OCI-LY7 (cell line): ENCODE measurements around the gene SLC14A1. TPM values are rescaled to one million over a fixed set of nuclear protein-coding genes. Genes with fewer than 3 reads are reported as not detected.

Experiments used
- BruUV-seq: library from RNA; stranded (reverse); fragments of 400-500 nt; replicated peaks from 2 replicates; lab custom pipeline; 2021; lab: Mats Ljungman, UMichigan
- CTCF ChIA-PET: fragments of 300-600 bp; sonication (Branson Sonifier 250); formaldehyde crosslinking; loops from one replicate; lab custom pipeline; 2022; ENCODE audit warnings: antibody characterized with exemption; ENCODE audit not compliant: unreplicated experiment; lab: Charles Lee
- POLR2A ChIA-PET: fragments of 300-600 bp; sonication (Branson Sonifier 250); formaldehyde crosslinking; loops from one replicate; lab custom pipeline; 2022; ENCODE audit warnings: antibody characterized with exemption; lab: Charles Lee
- DNase-seq: peaks from one replicate; pipeline ENCODE4 v3.0.0-alpha.2; 2015; ENCODE audit warnings: low spot score
- H2AFZ ChIP-seq: fragments of 200-600 bp; sonication (generic), shearing (Covaris generic); 2 replicates; pipeline ENCODE4 v1.6.1; 2014; ENCODE audit warnings: mild to moderate bottlenecking, antibody characterized with exemption, low read length, moderate library complexity
- H3K27ac ChIP-seq: fragments of 200-600 bp; sonication (generic); 2 replicates; pipeline ENCODE4 v1.5.1; 2014; ENCODE audit warnings: mixed run types, low read depth, mild to moderate bottlenecking, moderate library complexity, low read length, inconsistent platforms; ENCODE audit not compliant: poor library complexity, severe bottlenecking
- H3K36me3 ChIP-seq: fragments of 200-600 bp; sonication (generic); 2 replicates; pipeline ENCODE4 v1.6.1; 2014; ENCODE audit warnings: mild to moderate bottlenecking, antibody characterized with exemption, low read length, moderate library complexity, mixed read lengths; ENCODE audit not compliant: insufficient read depth
- H3K4me1 ChIP-seq: fragments of 200-600 bp; sonication (generic); 2 replicates; pipeline ENCODE4 v1.5.1; 2014; ENCODE audit warnings: mild to moderate bottlenecking, low read length; ENCODE audit not compliant: insufficient read depth, poor library complexity, severe bottlenecking
- H3K4me2 ChIP-seq: fragments of 200-600 bp; sonication (generic); 2 replicates; pipeline ENCODE4 v1.6.1; 2014; ENCODE audit warnings: mild to moderate bottlenecking, low read length
- H3K4me3 ChIP-seq: fragments of 200-600 bp; sonication (generic); 2 replicates; pipeline ENCODE4 v1.5.1; 2014; ENCODE audit warnings: mild to moderate bottlenecking, low read depth, low read length; ENCODE audit not compliant: poor library complexity, severe bottlenecking
- H3K79me2 ChIP-seq: fragments of 200-600 bp; sonication (generic); 2 replicates; pipeline ENCODE4 v1.6.1; 2016; ENCODE audit warnings: low read depth, mild to moderate bottlenecking, low read length, moderate library complexity, mixed read lengths; ENCODE audit not compliant: insufficient read depth
- H3K9me2 ChIP-seq: fragments of 200-600 bp; sonication (generic); 2 replicates; pipeline ENCODE4 v1.6.1; 2016; ENCODE audit warnings: mild to moderate bottlenecking, low read length, mixed read lengths; ENCODE audit not compliant: insufficient read depth
- H3K9me3 ChIP-seq: fragments of 200-600 bp; sonication (generic); 2 replicates; pipeline ENCODE4 v1.6.1; 2014; ENCODE audit warnings: mild to moderate bottlenecking, mixed run types, low read length, mixed read lengths
- H4K20me1 ChIP-seq: fragments of 200-600 bp; sonication (generic); 2 replicates; pipeline ENCODE4 v1.6.1; 2014; ENCODE audit warnings: mild to moderate bottlenecking, antibody characterized with exemption, low read length, moderate library complexity, mixed read lengths; ENCODE audit not compliant: insufficient read depth
- EZH2phosphoT487 ChIP-seq: fragments of 200-600 bp; sonication (generic); IDR thresholded peaks from 2 replicates; pipeline ENCODE4 v1.6.1; 2018; ENCODE audit warnings: low read depth, borderline replicate concordance, mild to moderate bottlenecking, mixed run types, antibody characterized with exemption, low read length, moderate library complexity, mixed read lengths
- intact Hi-C: fragments of 100-400 bp; cut with micrococcal nuclease; formaldehyde crosslinking; loops from one replicate; pipeline ENCODE4 v1.10.0; 2022; ENCODE audit not compliant: unreplicated experiment
- total RNA-seq, 2 experiments: library from RNA; depleted of rRNA in 1 of 2; stranded (reverse); fragments of >200 nt in 1 of 2; shearing (Covaris generic) in 1 of 2; gene quantifications; 2 replicates each; pipeline ENCODE4 v1.2.3, GENCODE V29; 2014 to 2022
- TF ChIP-seq, protein P1 (sequence below): fragments of 200-600 bp; sonication (generic); conservative IDR thresholded peaks from 2 replicates; pipeline ENCODE4 v1.5.1; 2014; ENCODE audit warnings: mild to moderate bottlenecking, antibody characterized with exemption, low read length, moderate library complexity, mixed read lengths

Gene SLC14A1
- total RNA-seq, 2 experiments from 2014 or later: 0.06 TPM; not detected in 1

DNA sequence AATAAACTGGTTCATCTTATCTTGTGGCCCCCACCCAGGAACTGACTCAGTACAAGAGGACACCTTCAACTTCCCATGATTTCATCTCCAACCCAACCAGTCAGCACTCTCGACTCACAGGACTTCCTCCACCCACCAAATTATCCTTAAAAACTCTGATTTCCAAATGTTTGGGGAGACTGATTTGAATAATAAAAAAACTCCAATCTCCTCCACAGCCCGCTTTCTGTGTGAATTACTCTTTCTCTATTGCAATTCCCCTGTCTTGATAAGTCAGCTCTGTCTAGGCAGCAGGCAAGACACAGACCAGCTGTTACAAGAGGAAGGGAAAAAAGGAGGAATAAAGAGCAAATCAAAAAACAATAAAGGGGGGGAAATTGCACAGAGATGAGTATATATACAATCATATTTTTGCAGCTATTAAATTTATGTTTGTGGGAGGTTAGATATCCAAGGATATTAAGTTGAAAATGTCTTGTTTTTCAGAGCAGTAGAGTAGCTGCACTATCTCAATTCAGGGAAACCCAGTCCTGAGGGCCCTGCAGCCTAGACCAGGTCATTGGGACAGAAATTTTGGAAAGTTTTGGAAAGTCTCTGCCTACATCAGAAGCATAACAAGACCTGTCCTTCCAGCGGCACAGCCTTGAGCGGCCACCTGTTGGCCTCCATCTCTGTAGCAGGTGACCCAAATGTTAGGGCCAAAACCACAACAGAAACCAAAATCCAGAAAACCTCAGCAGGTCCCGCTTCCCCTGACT lies 68.7 kb downstream of the SLC14A1 start:
- Histone ChIP-seq H3K27ac (no peak overlapping the region), H2AFZ (no peak overlapping the region), H3K4me2 (no peak overlapping the region), H3K79me2 (no peaks in the 10 kb centered on the region), H3K4me1 (no peaks in the 10 kb centered on the region), H3K9me2 (no peaks in the 10 kb centered on the region), H3K9me3 (no peaks in the 10 kb centered on the region), H3K36me3 (no peaks in the 10 kb centered on the region), H3K4me3 (no peak overlapping the region), H4K20me1 (no peaks in the 10 kb centered on the region)
- BruUV-seq: no TSS peak
- intact Hi-C loops: no loop called here
- ChIA-PET CTCF (no interaction called here), POLR2A (no interaction called here)
- DNase-seq: no peak
- TF ChIP-seq, protein P1, sequence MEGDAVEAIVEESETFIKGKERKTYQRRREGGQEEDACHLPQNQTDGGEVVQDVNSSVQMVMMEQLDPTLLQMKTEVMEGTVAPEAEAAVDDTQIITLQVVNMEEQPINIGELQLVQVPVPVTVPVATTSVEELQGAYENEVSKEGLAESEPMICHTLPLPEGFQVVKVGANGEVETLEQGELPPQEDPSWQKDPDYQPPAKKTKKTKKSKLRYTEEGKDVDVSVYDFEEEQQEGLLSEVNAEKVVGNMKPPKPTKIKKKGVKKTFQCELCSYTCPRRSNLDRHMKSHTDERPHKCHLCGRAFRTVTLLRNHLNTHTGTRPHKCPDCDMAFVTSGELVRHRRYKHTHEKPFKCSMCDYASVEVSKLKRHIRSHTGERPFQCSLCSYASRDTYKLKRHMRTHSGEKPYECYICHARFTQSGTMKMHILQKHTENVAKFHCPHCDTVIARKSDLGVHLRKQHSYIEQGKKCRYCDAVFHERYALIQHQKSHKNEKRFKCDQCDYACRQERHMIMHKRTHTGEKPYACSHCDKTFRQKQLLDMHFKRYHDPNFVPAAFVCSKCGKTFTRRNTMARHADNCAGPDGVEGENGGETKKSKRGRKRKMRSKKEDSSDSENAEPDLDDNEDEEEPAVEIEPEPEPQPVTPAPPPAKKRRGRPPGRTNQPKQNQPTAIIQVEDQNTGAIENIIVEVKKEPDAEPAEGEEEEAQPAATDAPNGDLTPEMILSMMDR: no peak
- TF ChIP-seq EZH2phosphoT487: no peak

- no TSS peak for BruUV-seq
- Histone ChIP-seq H4K20me1 (no peaks in the 10 kb centered on the region), H3K27ac (no peak overlapping the region), H3K4me3 (no peak overlapping the region), H3K9me2 (no peaks in the 10 kb centered on the region), H3K36me3 (no peaks in the 10 kb centered on the region), H3K4me2 (no peak overlapping the region), H3K9me3 (no peaks in the 10 kb centered on the region), H3K4me1 (no peaks in the 10 kb centered on the region), H3K79me2 (no peaks in the 10 kb centered on the region), H2AFZ (no peak overlapping the region)
- ChIA-PET CTCF (no interaction called here), POLR2A (no interaction called here)
- TF ChIP-seq, protein P1: no peak
- no peak for TF ChIP-seq EZH2phosphoT487
- intact Hi-C loops: no loop called here
- DNase-seq: no peak
Observed at GRCh38 chr18:45793264-45793965, 69.4 kb downstream of the SLC14A1 start.
